Brain microvascular endothelial cell (primary cell): ENCODE data around the gene VRK3.
"Not testable (repeated sequence)": the region's sequence is repeated elsewhere in the genome, so short reads cannot be mapped to it uniquely, and the experiment has no call there.

ENCODE experiments used
- DNase-seq: peaks from one replicate; pipeline ENCODE4 v3.0.0-alpha.2; 2020
- H3K27ac ChIP-seq: fragments of 250-450 bp; sonication (Bioruptor Pico); 2 replicates; pipeline ENCODE4 v1.5.1; 2020; ENCODE audit warnings: mild to moderate bottlenecking, moderate library complexity
- H3K27me3 ChIP-seq: fragments of 250-450 bp; sonication (Bioruptor Pico); replicated peaks from 2 replicates; pipeline ENCODE4 v1.5.1; 2020; ENCODE audit warnings: mild to moderate bottlenecking
- H3K36me3 ChIP-seq: fragments of 250-450 bp; sonication (Bioruptor Pico); replicated peaks from 2 replicates; pipeline ENCODE4 v1.5.1; 2020; ENCODE audit warnings: mild to moderate bottlenecking
- H3K4me3 ChIP-seq: 2 replicates; pipeline ENCODE4 v1.5.1; 2011; ENCODE audit warnings: low read depth, mild to moderate bottlenecking, control low read depth, low read length, moderate library complexity
- in situ Hi-C: cut with HindIII; loops from 2 replicates; pipeline ENCODE4 v1.10.0; 2017; ENCODE audit warnings: low sequenced_read_pairs, low pct_ligation_motif_present
- TF ChIP-seq, protein P1 (sequence below): IDR thresholded peaks from 2 replicates; pipeline ENCODE4 v1.5.1; 2011; ENCODE audit warnings: low read depth, mild to moderate bottlenecking, moderate library complexity, low read length, control low read depth, inconsistent platforms; ENCODE audit errors: missing control alignments

VRK3 gene

GRCh38 chr19:49977076-49977475 lies 48.1 kb downstream of the VRK3 start:
- H3K27me3 ChIP-seq: no peaks in the 10 kb centered on the region
- no peak overlapping the region for H3K27ac ChIP-seq
- H3K36me3 ChIP-seq: no peaks in the 10 kb centered on the region
- no peak for DNase-seq
- TF ChIP-seq, protein P1, sequence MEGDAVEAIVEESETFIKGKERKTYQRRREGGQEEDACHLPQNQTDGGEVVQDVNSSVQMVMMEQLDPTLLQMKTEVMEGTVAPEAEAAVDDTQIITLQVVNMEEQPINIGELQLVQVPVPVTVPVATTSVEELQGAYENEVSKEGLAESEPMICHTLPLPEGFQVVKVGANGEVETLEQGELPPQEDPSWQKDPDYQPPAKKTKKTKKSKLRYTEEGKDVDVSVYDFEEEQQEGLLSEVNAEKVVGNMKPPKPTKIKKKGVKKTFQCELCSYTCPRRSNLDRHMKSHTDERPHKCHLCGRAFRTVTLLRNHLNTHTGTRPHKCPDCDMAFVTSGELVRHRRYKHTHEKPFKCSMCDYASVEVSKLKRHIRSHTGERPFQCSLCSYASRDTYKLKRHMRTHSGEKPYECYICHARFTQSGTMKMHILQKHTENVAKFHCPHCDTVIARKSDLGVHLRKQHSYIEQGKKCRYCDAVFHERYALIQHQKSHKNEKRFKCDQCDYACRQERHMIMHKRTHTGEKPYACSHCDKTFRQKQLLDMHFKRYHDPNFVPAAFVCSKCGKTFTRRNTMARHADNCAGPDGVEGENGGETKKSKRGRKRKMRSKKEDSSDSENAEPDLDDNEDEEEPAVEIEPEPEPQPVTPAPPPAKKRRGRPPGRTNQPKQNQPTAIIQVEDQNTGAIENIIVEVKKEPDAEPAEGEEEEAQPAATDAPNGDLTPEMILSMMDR: no peak
- H3K4me3 ChIP-seq: no peak overlapping the region
- in situ Hi-C loops: no loop called here

- Histone ChIP-seq H3K36me3 (no peaks in the 10 kb centered on the region), H3K4me3 (no peak overlapping the region), H3K27me3 (no peaks in the 10 kb centered on the region), H3K27ac (no peak overlapping the region)
- DNase-seq: no peak
- TF ChIP-seq, protein P1: no peak
- in situ Hi-C loops: no loop called here
Measured at GRCh38 chr19:49976496-49976895, 48.7 kb downstream of the VRK3 start.

- DNase-seq: no peak
- in situ Hi-C loops: no loop called here
- Histone ChIP-seq H3K27me3 (no peaks in the 10 kb centered on the region), H3K4me3 (no peak overlapping the region), H3K36me3 (no peaks in the 10 kb centered on the region), H3K27ac (no peak overlapping the region)
- TF ChIP-seq, protein P1: no peak
Measured at GRCh38 chr19:49975051-49975450, 50.1 kb downstream of the VRK3 start.

- in situ Hi-C loops: no loop called here
- DNase-seq: no peak
- Histone ChIP-seq H3K36me3 (no peaks in the 10 kb centered on the region), H3K27ac (no peak overlapping the region), H3K27me3 (no peaks in the 10 kb centered on the region), H3K4me3 (no peak overlapping the region)
- TF ChIP-seq, protein P1: no peak
Measured at GRCh38 chr19:49973987-49974386, 51.2 kb downstream of the VRK3 start.

- H3K36me3 ChIP-seq: no peaks in the 10 kb centered on the region
- in situ Hi-C loops: no loop called here
- TF ChIP-seq, protein P1: no peak
- no peaks in the 10 kb centered on the region for H3K27me3 ChIP-seq
- H3K4me3 ChIP-seq: no peak overlapping the region
- no peak for DNase-seq
- no peak overlapping the region for H3K27ac ChIP-seq
Measured at GRCh38 chr19:49972841-49973240, 52.3 kb downstream of the VRK3 start.

DNA sequence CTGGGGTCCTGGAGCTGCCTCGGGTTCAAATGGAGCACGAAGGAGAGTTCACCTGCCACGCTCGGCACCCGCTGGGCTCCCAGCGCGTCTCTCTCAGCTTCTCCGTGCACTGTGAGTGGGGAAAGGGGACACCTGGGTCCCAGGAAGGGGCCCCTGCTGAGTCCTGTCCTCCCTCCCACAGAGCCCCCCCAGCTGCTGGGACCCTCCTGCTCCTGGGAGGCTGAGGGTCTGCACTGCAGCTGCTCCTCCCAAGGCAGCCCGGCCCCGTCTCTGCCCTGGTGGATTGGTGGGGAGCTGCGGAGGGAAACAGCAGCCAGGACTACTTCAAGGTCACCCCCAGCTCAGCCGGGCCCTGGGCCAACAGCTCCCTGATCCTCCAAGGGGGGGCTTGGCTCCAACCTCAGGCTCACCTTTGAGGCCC lies 53.2 kb downstream of the VRK3 start:
- Histone ChIP-seq H3K36me3 (no peaks in the 10 kb centered on the region), H3K27me3 (no peaks in the 10 kb centered on the region), H3K27ac (no peak overlapping the region), H3K4me3 (no peak overlapping the region)
- DNase-seq: no peak
- in situ Hi-C loops: no loop called here
- TF ChIP-seq, protein P1: no peak

- in situ Hi-C loops, H3K4me3 ChIP-seq, H3K36me3 ChIP-seq, DNase-seq, H3K27me3 ChIP-seq, H3K27ac ChIP-seq: not testable (repeated sequence)
Measured at GRCh38 chr19:49969355-49969754, 55.8 kb downstream of the VRK3 start.
